HT-29 (cell line): ENCODE data around the gene SMAD7. TPM values are rescaled to one million over a fixed set of nuclear protein-coding genes. Genes with fewer than 3 reads are reported as not detected.
A peak's percentile ranks its signal among the peaks of the same experiment; 100 is the strongest.

Source experiments
- DNase-seq: peaks from one replicate; pipeline ENCODE4 v3.0.0-alpha.2; 2015; ENCODE audit warnings: low spot score
- total RNA-seq: library from RNA; depleted of rRNA; stranded (reverse); fragments of >200 nt; shearing (Covaris generic); gene quantifications from 2 replicates; pipeline ENCODE4 v1.2.3, GENCODE V29; 2014; rRNA removed

SMAD7 gene, protein sequence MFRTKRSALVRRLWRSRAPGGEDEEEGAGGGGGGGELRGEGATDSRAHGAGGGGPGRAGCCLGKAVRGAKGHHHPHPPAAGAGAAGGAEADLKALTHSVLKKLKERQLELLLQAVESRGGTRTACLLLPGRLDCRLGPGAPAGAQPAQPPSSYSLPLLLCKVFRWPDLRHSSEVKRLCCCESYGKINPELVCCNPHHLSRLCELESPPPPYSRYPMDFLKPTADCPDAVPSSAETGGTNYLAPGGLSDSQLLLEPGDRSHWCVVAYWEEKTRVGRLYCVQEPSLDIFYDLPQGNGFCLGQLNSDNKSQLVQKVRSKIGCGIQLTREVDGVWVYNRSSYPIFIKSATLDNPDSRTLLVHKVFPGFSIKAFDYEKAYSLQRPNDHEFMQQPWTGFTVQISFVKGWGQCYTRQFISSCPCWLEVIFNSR
- total RNA-seq: 70.8 and 72.3 TPM in 2 replicates

DNA sequence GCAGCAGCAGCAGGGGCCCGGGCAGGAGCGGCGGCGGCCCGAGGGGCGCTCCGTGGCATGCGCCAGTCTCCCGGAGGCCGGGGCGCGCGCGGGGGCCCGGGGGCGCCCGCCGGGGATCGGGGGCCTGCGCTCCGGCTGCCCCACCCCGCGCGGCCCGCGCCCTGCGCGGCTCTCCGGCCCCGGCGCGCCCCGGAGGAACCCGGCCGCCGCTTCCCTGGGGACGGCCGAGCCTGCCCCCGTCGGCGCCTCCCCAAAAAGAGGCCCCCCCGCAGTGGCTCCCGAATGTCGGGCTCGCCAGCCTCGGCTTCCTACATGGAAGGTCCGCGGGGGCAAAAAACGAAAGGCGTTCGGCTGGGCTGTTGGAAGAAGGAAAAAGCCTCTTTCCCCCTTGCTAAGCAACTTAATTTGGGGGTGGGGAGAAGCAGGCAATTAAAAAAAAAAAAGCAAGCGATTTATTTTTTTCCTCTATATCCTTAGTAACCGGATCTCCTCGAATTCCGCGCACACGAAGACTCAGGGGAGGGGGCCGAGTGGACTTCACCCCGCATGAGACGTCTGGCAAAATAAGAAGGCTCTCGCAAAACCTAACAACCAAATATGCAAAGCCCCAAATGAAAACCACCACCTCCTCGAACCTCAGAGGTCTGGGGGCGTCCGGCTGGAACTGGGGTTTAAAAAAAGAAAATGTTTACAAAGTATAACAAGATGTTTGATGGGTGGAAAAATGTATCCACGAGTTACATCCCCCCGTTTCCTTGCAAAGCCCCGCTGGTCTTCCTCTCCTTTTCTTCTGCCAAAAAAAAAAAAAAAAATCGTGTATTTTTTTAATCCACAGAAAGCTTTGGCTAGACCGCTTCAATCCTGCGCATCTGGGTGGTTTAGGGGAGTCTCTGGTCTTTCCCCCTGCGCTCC lies at the start of gene SMAD7:
SMAD7 (minus strand) TSS at position 430 of the 912 bp plus-strand sequence. CDS start 541 bp downstream, outside the sequence.
- peak; percentile 10 for DNase-seq

GRCh38 chr18:48999569-48999968 lies 48.8 kb upstream of the SMAD7 start:
- DNase-seq: no peak

GRCh38 chr18:48997985-48998831 lies 47.4 kb upstream of the SMAD7 start:
- peak; percentile 79 for DNase-seq

- DNase-seq: no peak
These were observed 46.9 kb upstream of the SMAD7 start for GRCh38 chr18:48997681-48997984.

DNA sequence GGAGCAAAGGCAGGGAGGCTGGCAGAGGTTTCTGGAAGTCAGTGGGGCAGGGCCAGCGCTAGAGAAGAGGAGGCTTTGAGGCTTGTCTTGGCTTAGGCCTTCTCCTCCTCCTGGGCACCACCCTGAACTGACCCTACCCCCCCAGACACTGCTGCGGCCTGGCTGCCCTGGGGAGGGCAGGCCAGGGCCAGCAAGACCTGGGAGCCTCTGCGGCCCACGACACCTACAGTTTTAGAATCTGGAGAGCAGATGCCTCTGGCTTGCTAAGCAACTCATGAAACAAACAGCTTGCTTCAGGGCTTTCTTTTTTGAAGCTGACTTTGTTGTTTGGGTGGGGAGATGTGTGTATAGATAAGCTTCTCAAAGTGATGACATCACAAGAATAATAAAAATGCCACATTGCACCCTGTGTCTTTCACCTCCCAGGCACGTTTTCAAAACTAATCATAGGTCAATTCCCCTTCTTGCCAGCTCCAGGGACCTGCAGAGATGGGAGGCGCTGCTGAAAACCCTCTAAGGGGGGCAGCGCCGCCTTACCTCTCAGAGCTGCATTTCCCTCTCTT lies 46.2 kb upstream of the SMAD7 start:
- DNase-seq: peak; percentile 88

DNA sequence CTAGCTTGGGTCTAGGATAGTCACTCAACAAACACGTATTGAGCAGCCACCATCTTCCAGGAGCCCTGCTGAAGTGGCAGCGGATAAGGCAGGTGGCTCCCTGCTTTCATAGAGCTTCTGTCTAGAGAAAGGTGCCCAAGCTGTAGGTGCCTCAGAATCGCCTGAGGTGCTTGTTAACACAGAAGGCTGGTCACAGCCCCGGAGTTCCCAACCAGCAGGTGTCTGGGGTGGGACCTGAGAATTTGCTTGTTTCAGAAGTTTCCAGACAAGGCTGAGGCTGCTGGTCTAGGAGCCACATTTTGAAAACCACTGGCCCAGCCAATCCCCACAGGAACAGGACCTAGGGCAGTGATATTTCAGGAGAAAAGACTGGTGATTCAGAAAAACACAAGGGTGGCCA lies 45.3 kb upstream of the SMAD7 start:
- no peak for DNase-seq

DNA sequence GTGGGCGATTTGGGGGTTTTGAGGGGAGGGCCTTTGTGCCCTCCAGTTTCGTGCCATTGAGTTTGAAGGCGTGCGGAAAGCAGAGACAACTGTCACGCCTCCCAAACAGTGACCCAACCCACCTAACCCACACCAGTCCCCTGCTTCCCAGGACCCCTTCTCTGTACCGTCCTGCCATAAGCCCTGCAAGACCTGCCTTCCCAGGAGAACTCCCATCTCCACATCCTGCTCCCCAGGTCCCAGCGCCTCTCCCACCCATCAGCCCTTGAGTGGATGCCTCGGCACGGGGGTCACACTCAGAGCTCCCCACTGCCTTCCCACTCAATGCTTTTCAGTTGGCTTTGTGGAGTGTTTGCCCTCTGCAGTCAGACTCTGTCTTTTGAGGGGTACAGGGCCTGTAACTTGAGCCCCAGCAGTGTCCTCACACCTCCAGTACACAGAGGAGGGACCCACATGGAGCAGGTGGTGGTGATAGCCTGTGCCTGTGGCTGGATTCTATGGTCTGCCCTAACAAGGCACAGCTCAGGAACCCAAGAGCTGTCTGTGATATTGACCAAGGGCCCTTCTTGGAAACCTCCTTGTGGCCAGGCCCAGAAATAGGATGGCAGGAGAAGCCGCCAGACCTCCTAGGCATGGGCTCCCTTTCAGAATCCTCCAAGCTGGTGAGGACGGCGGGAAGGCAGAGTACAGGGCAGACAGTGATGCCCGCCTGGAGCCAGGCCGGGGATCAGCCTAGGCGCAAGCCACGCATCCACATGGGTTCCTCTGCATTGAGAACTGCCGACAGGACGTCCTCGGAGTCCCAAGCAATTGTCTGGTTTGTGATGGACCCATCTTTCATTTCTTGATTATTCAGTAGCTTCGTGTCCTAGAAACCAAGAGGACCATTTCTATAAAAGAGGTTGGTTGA lies 44.4 kb upstream of the SMAD7 start:
- DNase-seq: no peak

DNA sequence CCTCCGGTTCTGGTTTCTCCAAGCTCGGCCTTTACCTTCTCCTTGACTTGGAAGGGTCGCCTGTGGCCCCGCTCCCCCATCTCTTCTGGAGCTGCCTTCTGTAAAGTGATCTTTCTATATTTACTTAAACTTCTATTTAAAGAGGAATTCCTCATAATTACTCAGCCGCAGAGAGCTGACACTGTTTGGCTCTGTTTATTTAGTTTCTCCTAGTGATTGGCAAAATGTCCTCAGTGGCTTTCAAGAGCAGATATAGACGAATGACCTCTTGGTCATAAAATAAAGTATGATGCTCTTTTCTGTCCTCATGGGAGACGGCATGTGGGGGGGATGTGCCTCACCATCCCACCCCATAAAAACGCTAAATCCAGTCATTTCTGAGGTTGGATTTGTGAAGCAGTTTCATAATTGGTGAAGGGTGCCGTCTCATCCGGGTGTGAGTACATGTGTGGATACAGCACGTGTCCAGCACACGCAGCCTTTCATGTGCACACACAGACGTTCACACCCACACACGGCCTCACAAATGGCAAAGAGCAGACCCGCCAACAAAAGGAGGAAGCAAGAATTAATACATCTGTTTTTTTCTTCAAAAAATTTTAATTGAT lies 43.4 kb upstream of the SMAD7 start:
- DNase-seq: peak; percentile 30

DNA sequence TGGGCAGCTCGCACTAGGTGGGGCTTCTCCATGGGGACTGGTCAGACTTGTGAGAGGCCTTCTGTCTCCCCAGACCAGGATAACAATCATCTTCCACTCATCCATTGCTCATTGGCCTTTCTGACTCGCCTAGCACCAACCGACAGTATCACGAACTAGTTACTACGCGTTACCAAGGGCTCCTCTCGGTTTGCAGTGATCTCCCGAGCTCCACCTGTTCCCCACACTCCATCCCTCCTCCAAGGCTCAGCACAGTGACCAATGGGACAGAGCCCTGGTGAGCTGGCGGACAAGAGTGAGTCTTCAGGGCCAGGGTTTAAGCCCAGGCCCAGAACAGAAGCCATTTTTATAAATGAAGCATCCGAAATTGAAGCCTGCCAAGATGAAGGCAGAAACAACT lies 42.8 kb upstream of the SMAD7 start:
- DNase-seq: no peak

DNA sequence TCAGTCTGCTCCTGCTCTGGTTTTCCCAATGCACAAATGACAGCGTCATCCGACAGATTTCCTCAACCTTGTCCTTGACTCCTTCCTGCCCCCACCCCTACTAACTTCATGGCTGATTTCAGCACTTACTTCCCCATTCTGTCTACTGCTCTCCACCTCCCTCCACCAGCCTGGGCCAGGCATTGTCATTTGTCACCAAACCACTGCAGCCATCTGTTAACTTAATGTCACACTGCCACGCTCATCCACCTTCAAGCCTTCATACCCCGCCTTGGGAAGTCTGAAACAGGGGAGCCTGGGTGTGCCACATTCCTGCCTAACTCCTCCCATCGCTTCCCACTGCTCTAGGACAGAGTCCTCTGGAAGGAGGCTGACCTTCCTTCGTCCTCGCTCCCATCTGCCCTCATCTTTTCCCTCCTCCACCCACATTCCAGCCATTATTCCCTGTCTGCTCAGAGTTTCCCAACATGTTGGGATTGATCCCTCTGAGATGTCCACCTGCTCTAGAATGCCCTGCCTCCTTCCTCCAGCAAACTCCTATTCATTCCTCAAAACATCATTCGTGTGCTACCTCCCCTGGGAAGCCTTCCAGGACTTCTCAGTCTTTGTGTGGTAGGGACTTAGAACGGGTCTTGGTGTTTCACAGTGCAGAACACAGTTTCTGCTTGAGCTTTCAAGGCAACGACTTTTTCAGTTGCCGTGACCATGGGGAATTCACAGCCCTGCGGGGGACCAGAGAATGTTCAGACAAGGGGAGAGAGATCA lies 42.2 kb upstream of the SMAD7 start:
- peak; percentile 60 for DNase-seq

- no peak for DNase-seq
These were observed 41.4 kb upstream of the SMAD7 start for GRCh38 chr18:48992133-48992532.

- no peak for DNase-seq
These were observed 40.9 kb upstream of the SMAD7 start for GRCh38 chr18:48991676-48992075.

- no peak for DNase-seq
These were observed 40.5 kb upstream of the SMAD7 start for GRCh38 chr18:48991319-48991660.

GRCh38 chr18:48990481-48991318 lies 39.9 kb upstream of the SMAD7 start:
- DNase-seq: no peak

- DNase-seq: no peak
These were observed 38.8 kb upstream of the SMAD7 start for GRCh38 chr18:48989304-48990303.

DNA sequence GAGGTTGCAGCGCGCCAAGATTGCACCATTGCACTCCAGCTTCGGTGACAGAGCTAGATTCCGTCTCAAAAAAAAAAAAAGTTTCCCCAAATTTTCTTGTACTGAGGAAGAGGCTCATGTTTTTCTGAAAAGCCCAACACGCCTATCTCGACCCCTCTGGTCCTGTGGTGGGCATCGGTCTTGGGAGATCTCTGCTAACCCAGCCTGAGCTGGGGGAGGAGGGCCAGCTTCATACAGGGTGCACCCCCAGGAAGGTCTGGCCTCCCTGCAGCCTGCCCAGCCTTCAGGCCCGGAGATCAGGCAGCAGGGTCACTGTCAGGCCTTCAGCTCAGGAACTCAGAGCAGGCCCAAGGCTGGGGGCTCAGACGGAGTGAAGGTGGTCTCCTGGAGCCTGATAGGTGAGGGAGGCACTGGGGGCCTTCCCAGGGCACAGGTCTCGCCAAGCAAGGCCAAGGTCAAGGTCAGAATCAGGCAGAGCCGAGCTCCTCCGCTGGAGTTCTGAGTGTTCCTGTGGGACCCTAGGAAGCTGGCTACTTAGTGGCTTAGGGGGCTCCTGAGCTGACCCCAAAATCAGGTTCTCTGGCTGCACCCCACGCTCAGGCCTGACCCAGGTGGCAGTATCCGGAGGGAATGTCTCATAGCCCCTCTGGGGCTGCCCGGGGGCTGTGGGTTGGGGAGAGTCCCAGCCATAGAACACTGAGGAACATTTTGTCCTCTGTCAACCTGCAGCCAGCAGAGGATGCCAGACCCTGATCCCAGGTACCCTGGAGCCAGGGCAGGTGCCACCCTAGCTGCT lies 37.9 kb upstream of the SMAD7 start:
- DNase-seq: no peak
